ENCODE data around the gene CD48. TPM values are rescaled to one million over a fixed set of nuclear protein-coding genes. Genes with fewer than 3 reads are reported as not detected.

The CD48 gene
- polyA plus RNA-seq, 3 donors: 356 to 688 (median 363) TPM

DNA sequence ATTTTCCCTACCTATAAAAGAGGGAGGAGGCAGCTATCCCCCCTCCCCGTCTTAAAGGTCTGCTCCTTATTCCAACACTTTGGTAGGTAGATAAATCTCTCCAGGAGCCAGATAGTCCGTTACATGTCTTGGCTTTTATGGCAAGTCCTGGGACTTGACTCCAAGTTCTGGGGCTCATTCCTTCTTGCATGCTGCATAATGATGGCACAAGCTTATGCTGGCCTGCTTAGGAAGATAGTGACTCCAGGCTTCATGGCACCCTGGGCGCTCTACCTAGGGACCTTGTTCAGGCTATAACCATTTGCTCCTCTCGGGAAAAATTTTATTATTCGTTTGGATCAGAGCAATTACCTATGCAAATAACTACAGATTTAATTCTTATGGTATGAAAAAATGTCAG, 68.5 kb downstream of the CD48 start:
- intact Hi-C loops (cut with micrococcal nuclease): no loop called here
- Histone ChIP-seq H3K4me1 (ENCODE audit: control insufficient read depth in 1 of 2, insufficient read depth in 2 of 2, low read length in 2 of 2) (peaks cover 39 to 51% of the 10 kb centered on the region in 2 donors), H2AFZ (ENCODE audit: insufficient read depth, low read depth, low read length, poor library complexity, severe bottlenecking) (no peak overlapping the region), H3K4me2 (replicated peaks; ENCODE audit: extremely low read depth, low read length, poor library complexity, severe bottlenecking) (no peak overlapping the region), H3K27me3 (ENCODE audit: control insufficient read depth in 2 of 2, insufficient read depth in 2 of 2, low read length in 2 of 2) (no peaks in the 10 kb centered on the region), H3K4me3 (replicated peaks in 1 of 3; ENCODE audit: low read depth in 2 of 3, low read length in 3 of 3) (no peak overlapping the region), H3K79me2 (ENCODE audit: insufficient read depth, low read length) (no peaks in the 10 kb centered on the region), H3K9me3 (replicated peaks in 1 of 2; ENCODE audit: control insufficient read depth in 1 of 2, insufficient read depth in 1 of 2, low read length in 2 of 2) (no peaks in the 10 kb centered on the region), H4K20me1 (ENCODE audit: insufficient read depth, low read length) (no peaks in the 10 kb centered on the region), H3K9ac (ENCODE audit: insufficient read depth, low read length, poor library complexity, severe bottlenecking) (no peak overlapping the region), H3K36me3 (replicated peaks in 1 of 2; ENCODE audit: control insufficient read depth in 1 of 2, insufficient read depth in 2 of 2, low read length in 2 of 2) (no peaks in the 10 kb centered on the region), H3K27ac (ENCODE audit: low read depth in 1 of 2, low read length in 2 of 2) (no peak overlapping the region)
- peaks cover 3 to 5% of the 10 kb centered on the region in 2 donors for H3K36me3 Mint-ChIP-seq
- H3K4me1 Mint-ChIP-seq: peaks cover 54% of the 10 kb centered on the region
- WGBS (ENCODE audit: insufficient coverage): 100% methylated on average over 1 of the region's 5 CpGs
- H3K4me3 Mint-ChIP-seq: no peak overlapping the region
- peaks cover 0 to 6% (median 0%) of the 10 kb centered on the region in 3 donors for H3K27me3 Mint-ChIP-seq (ENCODE audit: low read depth in 3 of 3)
- no peak for TF ChIP-seq CTCF (IDR thresholded peaks at IDR 0.05)
- no peak for DNase-seq
- H3K27ac Mint-ChIP-seq: peak overlapping the region in 1 of 7 donors; percentile 52
- no peaks in the 10 kb centered on the region for H3K9me3 Mint-ChIP-seq

GRCh38 chr1:160642281-160642644, 69.4 kb downstream of the CD48 start:
- H3K27me3 ChIP-seq (ENCODE audit: control insufficient read depth in 2 of 2, insufficient read depth in 2 of 2, low read length in 2 of 2): no peaks in the 10 kb centered on the region
- no peak overlapping the region for H3K4me2 ChIP-seq (replicated peaks; ENCODE audit: extremely low read depth, low read length, poor library complexity, severe bottlenecking)
- WGBS (ENCODE audit: insufficient coverage): no CpG with 5 or more reads among the region's 2 CpGs
- Mint-ChIP-seq H3K9me3 (no peaks in the 10 kb centered on the region), H3K36me3 (peaks cover 3 to 5% of the 10 kb centered on the region in 2 donors), H3K27me3 (ENCODE audit: low read depth in 3 of 3) (peaks cover 0 to 4% (median 0%) of the 10 kb centered on the region in 3 donors), H3K4me1 (peaks cover 56% of the 10 kb centered on the region), H3K4me3 (no peak overlapping the region), H3K27ac (no peak overlapping the region)
- H3K79me2 ChIP-seq (ENCODE audit: insufficient read depth, low read length): no peaks in the 10 kb centered on the region
- intact Hi-C loops (cut with micrococcal nuclease): no loop called here
- no peaks in the 10 kb centered on the region for H3K36me3 ChIP-seq (replicated peaks in 1 of 2; ENCODE audit: control insufficient read depth in 1 of 2, insufficient read depth in 2 of 2, low read length in 2 of 2)
- no peak for DNase-seq
- H3K27ac ChIP-seq (ENCODE audit: low read depth in 1 of 2, low read length in 2 of 2): peak overlapping the region in 1 of 2 donors; percentile 75
- TF ChIP-seq CTCF (IDR thresholded peaks at IDR 0.05): no peak
- no peaks in the 10 kb centered on the region for H4K20me1 ChIP-seq (ENCODE audit: insufficient read depth, low read length)
- no peaks in the 10 kb centered on the region for H3K9me3 ChIP-seq (replicated peaks in 1 of 2; ENCODE audit: control insufficient read depth in 1 of 2, insufficient read depth in 1 of 2, low read length in 2 of 2)
- no peak overlapping the region for H3K4me3 ChIP-seq (replicated peaks in 1 of 3; ENCODE audit: low read depth in 2 of 3, low read length in 3 of 3)
- peaks cover 36 to 45% of the 10 kb centered on the region in 2 donors for H3K4me1 ChIP-seq (ENCODE audit: control insufficient read depth in 1 of 2, insufficient read depth in 2 of 2, low read length in 2 of 2)
- no peak overlapping the region for H3K9ac ChIP-seq (ENCODE audit: insufficient read depth, low read length, poor library complexity, severe bottlenecking)
- H2AFZ ChIP-seq (ENCODE audit: insufficient read depth, low read depth, low read length, poor library complexity, severe bottlenecking): no peak overlapping the region

All from CD14-positive monocyte (primary cell).